AG20443 (cell line): ENCODE results near the gene FBXO31.
A peak's percentile ranks its signal among the peaks of the same experiment; 100 is the strongest.

ENCODE experiments used
- DNase-seq: peaks from one replicate; pipeline ENCODE4 v3.0.0; 2012; ENCODE audit warnings: low spot score, mixed read lengths

The FBXO31 gene

DNA sequence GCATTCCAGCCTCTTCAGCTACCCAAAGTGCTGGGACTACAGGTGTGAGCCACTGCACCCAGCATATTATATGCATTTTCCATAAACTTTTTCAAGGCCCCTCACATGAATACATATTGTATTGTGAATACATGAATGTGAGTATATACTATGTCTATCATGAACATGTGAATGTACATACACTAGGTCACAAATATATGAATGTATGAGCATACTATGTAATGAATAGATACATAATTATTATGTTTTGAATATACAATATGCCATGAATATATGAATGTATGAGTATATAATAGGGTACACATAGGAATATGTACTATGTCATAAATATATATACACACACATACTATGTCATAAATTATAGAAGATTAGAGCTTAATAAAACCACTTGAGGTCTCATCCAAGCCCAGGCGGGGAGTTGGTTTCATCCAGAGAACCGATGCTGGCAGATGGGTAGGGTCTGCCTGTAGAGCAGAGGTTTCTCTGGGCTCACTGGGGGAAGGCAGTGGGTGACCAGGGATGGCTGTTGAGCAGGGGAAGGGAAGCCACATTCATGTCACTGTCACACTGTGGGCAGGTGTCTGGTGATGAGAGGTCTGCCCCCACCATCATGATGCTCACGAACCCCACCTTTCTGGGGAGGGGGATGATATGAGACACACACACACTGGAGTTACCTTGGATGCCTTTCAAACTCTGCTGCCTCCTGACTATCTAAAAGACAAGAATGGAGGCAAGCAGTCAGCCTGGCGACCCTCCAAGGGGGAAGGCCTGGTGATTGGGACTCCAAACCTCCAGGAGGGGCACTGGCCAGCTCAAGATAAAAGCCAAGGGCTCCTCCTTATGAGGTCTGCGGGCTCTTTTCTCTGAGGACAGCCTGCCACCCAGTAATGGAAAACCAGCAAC is 73.7 kb downstream of the FBXO31 start:
- no peak for DNase-seq

GRCh38 chr16:87308826-87309225 is 74.8 kb downstream of the FBXO31 start:
- DNase-seq: no peak

DNA sequence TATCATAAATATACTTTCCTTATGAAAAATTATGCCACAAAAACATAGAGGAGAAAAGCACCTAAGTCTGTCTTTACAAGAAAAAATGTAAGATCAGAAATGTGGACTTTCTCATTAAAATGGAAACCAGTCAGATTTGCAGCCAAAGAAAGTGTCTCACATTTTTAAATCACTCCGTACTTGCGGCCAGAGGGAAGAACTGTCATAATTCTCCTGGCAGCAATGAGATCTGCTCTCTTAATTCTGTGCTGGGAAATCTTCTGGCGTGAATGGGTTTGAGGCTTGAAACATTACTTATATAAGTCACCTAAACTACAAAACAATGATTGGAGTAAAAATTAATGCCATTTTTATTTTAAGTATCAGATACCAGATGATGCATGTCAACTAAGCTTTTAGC is 77.1 kb downstream of the FBXO31 start:
- no peak for DNase-seq

- DNase-seq: peak; percentile 82
These were observed 77.8 kb downstream of the FBXO31 start for GRCh38 chr16:87305505-87306391.

DNA sequence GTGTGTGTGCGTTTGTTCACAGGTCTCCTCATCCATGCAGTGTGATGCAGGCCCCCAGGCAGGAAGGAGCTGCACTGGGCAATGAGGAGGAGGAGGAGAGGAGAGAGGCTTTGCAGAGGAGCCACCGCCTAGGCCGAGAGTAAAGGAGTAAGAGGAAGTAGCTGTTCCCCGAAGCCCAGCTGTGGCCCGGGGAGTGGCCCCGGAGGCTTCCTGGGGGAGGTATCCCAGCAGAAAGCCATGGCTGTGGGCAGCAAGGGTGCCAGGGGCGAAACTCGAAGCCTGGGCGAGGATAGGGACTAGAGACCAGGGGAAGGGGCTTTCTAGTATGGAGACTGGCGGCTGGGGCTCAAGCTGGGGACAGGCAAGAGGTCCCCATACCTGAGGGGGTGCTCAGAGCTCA is 78.6 kb downstream of the FBXO31 start:
- DNase-seq: no peak

DNA sequence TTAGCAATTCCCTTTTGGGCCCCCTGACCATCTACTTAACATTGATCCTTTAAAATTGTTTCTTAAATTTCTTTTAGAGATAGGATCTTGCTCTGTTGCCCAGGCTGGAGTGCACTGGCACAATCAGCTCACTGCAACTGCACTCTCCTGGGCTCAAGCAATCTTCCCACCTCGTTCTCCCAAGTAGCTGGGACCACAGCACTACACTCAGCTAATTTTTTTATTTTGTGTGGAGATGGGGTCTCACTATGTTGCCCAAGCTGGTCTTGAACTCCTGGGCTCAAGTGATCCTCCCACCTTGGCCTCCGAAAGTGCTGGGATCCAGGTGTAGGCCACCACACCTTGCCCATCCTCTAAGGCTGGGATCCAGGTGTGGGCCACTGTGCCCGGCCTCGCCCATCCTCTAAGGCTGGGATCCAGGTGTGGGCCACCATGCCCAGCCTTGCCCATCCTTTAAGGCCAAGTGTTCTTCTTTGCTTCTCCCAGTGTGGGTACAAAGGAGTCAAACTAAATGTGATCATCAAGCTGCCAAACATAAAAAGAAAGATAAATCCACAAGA is 79.5 kb downstream of the FBXO31 start:
- DNase-seq: no peak

DNA sequence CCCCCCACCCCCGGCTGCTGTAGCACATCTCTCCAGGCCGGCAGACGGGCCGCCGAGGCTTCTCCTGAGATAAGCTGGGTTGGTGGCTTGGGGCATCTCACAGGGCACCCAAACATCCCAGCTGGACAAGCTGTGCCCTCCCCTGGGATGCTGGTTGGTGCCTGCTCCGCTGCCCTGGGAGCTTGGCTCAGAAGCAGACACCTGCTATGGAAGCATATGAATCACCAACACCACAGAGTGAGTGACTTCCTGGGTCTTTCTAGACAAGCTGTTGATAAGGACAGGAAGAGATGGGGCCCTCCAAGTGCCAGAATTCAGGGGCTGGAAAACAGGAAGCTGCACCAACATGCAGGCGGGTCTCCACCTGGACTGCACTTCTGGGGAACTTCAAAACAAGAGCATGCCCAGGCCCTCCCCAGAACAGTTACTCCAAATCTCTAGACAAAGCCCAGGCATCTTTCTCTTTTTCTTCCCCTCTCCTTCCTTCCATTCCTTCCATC is 80.1 kb downstream of the FBXO31 start:
- DNase-seq: no peak

DNA sequence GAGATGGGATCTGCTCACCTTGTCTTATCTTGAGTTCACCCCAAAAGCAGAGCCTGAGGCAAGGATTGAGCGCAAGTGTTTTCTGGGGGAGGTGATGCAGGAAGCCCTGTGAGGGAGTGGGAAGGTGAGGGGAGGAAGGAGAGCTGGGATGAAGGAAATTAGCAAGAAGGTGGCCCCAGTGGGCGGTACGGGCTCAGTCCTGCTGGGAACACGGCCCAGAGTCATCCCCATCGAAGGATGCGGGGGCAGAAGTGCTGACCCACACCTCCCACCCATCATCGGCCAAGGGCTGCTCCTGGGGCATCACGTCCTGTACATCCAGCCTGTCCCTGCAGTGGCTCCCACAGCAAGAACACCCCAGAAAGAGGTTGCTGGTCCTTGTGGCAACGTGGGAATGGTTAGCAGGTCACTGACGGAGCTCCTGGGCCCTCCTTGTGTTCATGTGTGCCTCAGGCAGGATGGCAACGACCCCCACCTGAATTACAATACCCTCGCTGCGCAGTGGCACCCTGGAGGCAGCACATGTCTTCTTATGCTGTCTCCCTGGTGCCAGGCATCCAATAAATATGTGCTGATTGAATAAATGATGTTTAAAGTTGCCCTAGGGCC is 84.6 kb downstream of the FBXO31 start:
- no peak for DNase-seq

GRCh38 chr16:87297918-87298631 is 85.5 kb downstream of the FBXO31 start:
- peak; percentile 72 for DNase-seq

- no peak for DNase-seq
These were observed 86.2 kb downstream of the FBXO31 start for GRCh38 chr16:87297407-87297806.

- no peak for DNase-seq
These were observed 87.7 kb downstream of the FBXO31 start for GRCh38 chr16:87295661-87296531.

DNA sequence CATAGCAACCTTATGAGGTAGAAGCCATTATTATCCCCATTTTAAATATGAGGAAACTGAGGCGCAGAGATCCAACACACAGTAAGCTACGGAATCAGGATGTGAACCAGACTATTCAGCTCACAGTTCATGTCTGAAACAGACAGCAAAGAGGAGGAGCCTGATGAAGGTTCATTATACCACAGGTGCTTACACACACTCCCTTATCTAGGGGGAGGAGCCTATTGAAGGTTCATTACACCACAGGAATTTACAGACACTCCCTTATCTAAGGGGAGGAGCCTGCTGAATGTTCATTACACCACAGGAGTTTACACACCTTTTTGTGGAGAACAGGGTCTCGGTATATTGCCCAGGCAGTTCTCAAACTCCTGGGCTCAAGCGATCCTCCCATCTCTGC is 88.3 kb downstream of the FBXO31 start:
- no peak for DNase-seq

DNA sequence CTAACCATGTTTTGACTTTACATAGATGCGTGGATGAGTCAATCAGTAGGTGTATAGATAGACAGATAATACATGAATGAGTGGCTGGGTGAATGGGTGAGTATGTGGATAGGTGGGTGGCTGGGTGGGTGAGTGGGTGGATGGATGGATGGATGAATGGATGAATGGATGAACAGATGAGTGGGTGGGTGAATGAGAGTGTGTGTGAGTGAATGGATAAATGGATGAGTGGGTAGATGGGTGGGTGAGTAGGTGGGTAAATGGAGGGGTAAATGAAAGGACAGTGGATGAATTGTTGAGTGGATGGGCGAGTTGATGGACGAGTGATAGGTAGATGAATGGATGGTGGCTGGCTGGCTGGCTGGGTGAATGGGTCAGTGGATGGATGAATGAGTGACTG is 89.6 kb downstream of the FBXO31 start:
- DNase-seq: no peak

DNA sequence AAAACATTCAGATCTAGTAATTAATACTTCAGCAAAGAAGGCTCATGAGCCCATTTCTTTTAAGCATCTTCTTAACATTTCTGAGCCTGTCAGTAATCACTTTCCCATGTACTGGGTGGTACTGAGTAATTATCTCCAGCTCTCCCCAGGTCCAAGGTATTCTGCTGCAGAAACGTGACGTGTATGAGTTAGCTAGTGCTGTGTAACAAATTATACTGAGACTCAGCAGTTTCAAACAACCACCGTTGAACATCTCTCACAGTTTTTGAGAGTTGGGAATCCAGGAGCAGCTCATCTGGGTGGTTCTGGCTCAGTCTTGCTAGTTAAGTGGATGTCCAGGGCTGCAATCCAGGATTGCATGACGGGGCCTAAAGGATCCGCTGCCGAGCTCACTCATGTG is 91.6 kb downstream of the FBXO31 start:
- no peak for DNase-seq

- DNase-seq: peak; percentile 64
These were observed 94.7 kb downstream of the FBXO31 start for GRCh38 chr16:87288753-87289362.

DNA sequence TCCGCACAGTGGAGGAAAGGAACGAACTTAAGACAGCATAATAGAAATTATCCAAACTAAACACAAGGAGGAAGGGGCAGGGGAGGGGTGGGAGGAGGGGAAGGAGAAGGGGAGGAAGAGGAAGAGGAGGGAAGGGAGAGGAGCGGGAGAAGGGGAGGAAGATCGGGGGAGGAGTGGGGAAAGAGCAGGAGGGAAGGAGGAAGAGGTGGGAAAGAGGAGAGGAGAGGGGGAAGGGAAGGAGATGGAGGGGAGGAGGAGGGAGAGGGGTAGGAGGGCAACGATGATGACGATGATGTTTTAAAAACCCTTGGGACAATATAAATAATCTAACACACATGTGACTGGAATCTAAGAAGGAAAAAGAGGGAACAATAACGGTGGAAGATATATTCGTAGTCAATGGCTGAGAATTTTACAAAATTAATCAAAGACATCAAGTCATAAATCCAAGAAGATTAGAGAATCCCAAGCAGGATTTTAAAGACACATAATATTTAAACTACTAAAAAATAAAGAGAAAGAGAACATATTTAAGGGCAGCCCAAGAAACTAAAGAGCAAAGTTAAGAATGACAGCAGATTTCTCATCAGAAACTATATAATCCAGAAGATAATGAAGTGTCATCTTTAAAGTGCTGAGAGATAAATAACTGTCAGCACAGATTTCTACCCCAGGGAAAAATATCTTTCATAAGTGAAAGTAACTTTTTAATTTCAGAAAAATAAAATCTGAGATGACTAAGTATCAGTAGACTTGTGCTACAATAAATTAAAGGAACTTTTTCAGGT is 96.5 kb downstream of the FBXO31 start:
- no peak for DNase-seq

GRCh38 chr16:87284183-87284582 is 99.4 kb downstream of the FBXO31 start:
- no peak for DNase-seq

DNA sequence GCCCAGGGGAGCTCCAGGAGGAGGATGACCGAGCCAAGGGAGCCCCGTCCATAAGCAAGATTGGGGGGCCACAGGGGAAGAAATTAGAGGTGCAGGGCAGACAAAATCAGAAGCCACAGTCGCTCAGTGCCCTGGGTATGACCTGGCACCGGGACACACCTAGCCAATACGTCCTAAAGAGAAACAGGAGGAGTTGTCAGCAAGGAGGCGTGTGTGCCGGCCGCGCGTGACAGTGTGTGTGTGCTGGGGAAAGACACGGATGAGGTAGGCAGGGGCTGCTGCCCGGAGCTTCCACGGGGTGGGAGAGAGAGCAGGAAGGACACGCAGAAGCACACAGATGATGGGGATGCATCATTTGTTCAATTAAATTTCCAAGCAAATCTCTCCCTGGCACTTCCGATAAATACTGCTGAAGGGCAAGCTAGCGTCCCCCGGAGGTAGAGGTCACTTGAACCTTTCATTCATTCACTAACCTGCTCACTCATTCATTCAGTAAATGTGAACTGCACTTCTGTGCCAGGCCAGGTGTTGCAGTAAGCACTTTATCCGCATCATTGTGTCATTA is 104.4 kb downstream of the FBXO31 start:
- DNase-seq: no peak
